K562 (cell line): Measurements from ENCODE around the gene POGLUT2. TPM values are rescaled to one million over a fixed set of nuclear protein-coding genes. Genes with fewer than 3 reads are reported as not detected.

Source experiments
- BCLAF1 ChIP-seq, 2 experiments: fragments of 450-650 bp in 1 of 2; IDR thresholded peaks; 2 replicates each; pipeline ENCODE4 v1.6.1; 2011 to 2017; ENCODE audit warnings: low read depth in 2 of 2, antibody characterized with exemption in 1 of 2, borderline replicate concordance in 1 of 2, low read length in 1 of 2, mild to moderate bottlenecking in 1 of 2, mixed read lengths in 1 of 2; ENCODE audit not compliant: control insufficient read depth in 1 of 2
- BCOR ChIP-seq: fragments of 450-650 bp; IDR thresholded peaks from 2 replicates; pipeline ENCODE4 v1.6.1; 2016
- CHD1 ChIP-seq: fragments of 200-600 bp; sonication (generic); IDR thresholded peaks from one replicate; pipeline ENCODE4 v1.6.1; 2012; ENCODE audit warnings: mild to moderate bottlenecking, moderate library complexity, low read length, inconsistent platforms
- DACH1 ChIP-seq: fragments of 450-650 bp; IDR thresholded peaks from 2 replicates; pipeline ENCODE4 v1.6.1; 2018; ENCODE audit not compliant: partially characterized antibody
- FOXA1 ChIP-seq: fragments of 450-650 bp; IDR thresholded peaks from 2 replicates; pipeline ENCODE4 v1.6.1; 2016; ENCODE audit warnings: mild to moderate bottlenecking, borderline replicate concordance
- FOXP1 ChIP-seq: sonication (generic); formaldehyde crosslinking; IDR thresholded peaks from 2 replicates; pipeline ENCODE4 v1.8.0; 2022; ENCODE audit warnings: mild to moderate bottlenecking, missing genetic modification reagents
- FUS ChIP-seq: fragments of 200-400 bp; formaldehyde crosslinking; optimal IDR thresholded peaks from 2 replicates; pipeline ENCODE3; 2017; ENCODE audit warnings: low read depth, low read length
- HCFC1 ChIP-seq: IDR thresholded peaks from 2 replicates; pipeline ENCODE4 v1.6.1; 2012; ENCODE audit warnings: low read depth, low read length, improper control_type of control experiment
- HOMEZ ChIP-seq: fragments of 250-450 bp; sonication (Bioruptor Pico); IDR thresholded peaks from 2 replicates; pipeline ENCODE4 v1.4.0; 2020; ENCODE audit warnings: mild to moderate bottlenecking, moderate library complexity
- MCM3 ChIP-seq: fragments of 450-650 bp; IDR thresholded peaks from 2 replicates; pipeline ENCODE4 v1.6.1; 2016
- NCOA2 ChIP-seq, 2 experiments: fragments of 450-650 bp; IDR thresholded peaks; 2 replicates each; pipeline ENCODE4 v1.6.1; 2018; ENCODE audit warnings: mild to moderate bottlenecking in 2 of 2, moderate library complexity in 1 of 2; ENCODE audit not compliant: partially characterized antibody in 2 of 2
- POLR2AphosphoS2 ChIP-seq: IDR thresholded peaks from 2 replicates; pipeline ENCODE4 v1.6.1; 2012; ENCODE audit warnings: low read length, improper control_type of control experiment
- POLR3A ChIP-seq: IDR thresholded peaks from 2 replicates; pipeline ENCODE4 v1.6.1; 2011; ENCODE audit warnings: borderline replicate concordance, mild to moderate bottlenecking, moderate library complexity; ENCODE audit not compliant: insufficient read length, insufficient read depth; ENCODE audit errors: extremely low read depth
- PTRF ChIP-seq: fragments of 450-650 bp; IDR thresholded peaks from 2 replicates; pipeline ENCODE4 v1.6.1; 2016; ENCODE audit warnings: mild to moderate bottlenecking, missing genetic modification characterization, missing compliant biosample characterization
- RFX7 ChIP-seq: fragments of 250-450 bp; sonication (Bioruptor Pico); IDR thresholded peaks from 2 replicates; pipeline ENCODE4 v1.5.1; 2021; ENCODE audit warnings: mild to moderate bottlenecking
- RHOXF2B ChIP-seq: fragments of 250-450 bp; sonication (Bioruptor Pico); conservative IDR thresholded peaks from 2 replicates; pipeline ENCODE4 v1.5.1; 2021
- SIX5 ChIP-seq, 2 experiments: IDR thresholded peaks; 2 replicates each; pipeline ENCODE4 v1.6.1; 2011; ENCODE audit warnings: low read length in 2 of 2, borderline replicate concordance in 1 of 2, low read depth in 1 of 2, mild to moderate bottlenecking in 1 of 2, moderate library complexity in 1 of 2; ENCODE audit not compliant: insufficient read depth in 1 of 2
- TAF1 ChIP-seq: IDR thresholded peaks from 2 replicates; pipeline ENCODE4 v1.6.1; 2011; ENCODE audit warnings: mild to moderate bottlenecking, low read length, moderate library complexity; ENCODE audit not compliant: insufficient read depth, control insufficient read depth, severe bottlenecking; ENCODE audit errors: extremely low read depth
- ZNF12 ChIP-seq: sonication (generic); formaldehyde crosslinking; IDR thresholded peaks from 2 replicates; pipeline ENCODE4 v1.4.0; 2020; ENCODE audit warnings: mild to moderate bottlenecking, missing genetic modification reagents
- ZNF57 ChIP-seq: fragments of 450-650 bp; formaldehyde crosslinking; IDR thresholded peaks from 2 replicates; pipeline ENCODE4 v1.4.0; 2020; ENCODE audit warnings: mild to moderate bottlenecking, moderate library complexity
- polyA plus RNA-seq, 8 experiments: library from polyadenylated mRNA; depleted of rRNA in 4 of 8; stranded (reverse) in 5 of 8; unstranded in 3 of 8; fragments of >200 nt; fragmentation: Nextera tagmentation in 2 of 8; fragmentation: Illumina TruSeq in 1 of 8; extraction: Ambion mirVana in 2 of 8; extraction: Trizol in 1 of 8; gene quantifications; 2 replicates each; pipeline versions ENCODE4 v1.2.1 to v1.2.3, GENCODE V29; 2011 to 2014; ENCODE audit warnings: inconsistent platforms in 1 of 8, missing spikeins in 1 of 8
- total RNA-seq, 7 experiments: library from RNA; depleted of rRNA in 6 of 7; stranded (reverse); fragments of >200 nt in 6 of 7; fragmentation: Illumina TruSeq in 2 of 7; extraction: Trizol in 2 of 7; gene quantifications; 2 replicates each; pipeline versions ENCODE4 v1.2.1 to v1.2.3, GENCODE V29; 2011 to 2021; ENCODE audit warnings: low replicate concordance in 1 of 7
- TF ChIP-seq, protein P1 (sequence below): fragments of 450-650 bp; formaldehyde crosslinking; IDR thresholded peaks from 2 replicates; pipeline ENCODE4 v1.4.0; 2020; ENCODE audit warnings: mild to moderate bottlenecking
- TF ChIP-seq, protein P2 (sequence below): fragments of 450-650 bp; formaldehyde crosslinking; IDR thresholded peaks from 2 replicates; pipeline ENCODE4 v1.4.0; 2020; ENCODE audit warnings: mild to moderate bottlenecking, moderate library complexity

POGLUT2 gene
- total and polyA plus RNA-seq, 9 of the 15 experiments (the other 6 are each of a cell fraction or from before 2014, with no cell fraction given): 3.8 to 11.8 (median 10.8) TPM

GRCh38 chr13:102773441-102774213 lies 25.1 kb downstream of the POGLUT2 start, which contains the start of gene TEX30 (continued):
- TF ChIP-seq TAF1: peak; percentile 82
- no peak for TF ChIP-seq POLR2AphosphoS2
- TF ChIP-seq DACH1: no peak
- no peak; the same call in 1 of the 2 replicates for TF ChIP-seq FOXP1 (CRISPR knock-in tag)
- no peak for TF ChIP-seq FUS
- TF ChIP-seq HCFC1: no peak
- TF ChIP-seq CHD1: no peak
- TF ChIP-seq, protein P1, sequence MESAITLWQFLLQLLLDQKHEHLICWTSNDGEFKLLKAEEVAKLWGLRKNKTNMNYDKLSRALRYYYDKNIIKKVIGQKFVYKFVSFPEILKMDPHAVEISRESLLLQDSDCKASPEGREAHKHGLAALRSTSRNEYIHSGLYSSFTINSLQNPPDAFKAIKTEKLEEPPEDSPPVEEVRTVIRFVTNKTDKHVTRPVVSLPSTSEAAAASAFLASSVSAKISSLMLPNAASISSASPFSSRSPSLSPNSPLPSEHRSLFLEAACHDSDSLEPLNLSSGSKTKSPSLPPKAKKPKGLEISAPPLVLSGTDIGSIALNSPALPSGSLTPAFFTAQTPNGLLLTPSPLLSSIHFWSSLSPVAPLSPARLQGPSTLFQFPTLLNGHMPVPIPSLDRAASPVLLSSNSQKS (CRISPR knock-in tag): no peak
- TF ChIP-seq HOMEZ (CRISPR knock-in tag): no peak
- TF ChIP-seq SIX5 (IDR thresholded peaks at IDR 0.05; ENCODE audit: borderline replicate concordance in 1 of 2, insufficient read depth in 1 of 2, low read depth in 1 of 2, low read length in 2 of 2): no peak
- no peak for TF ChIP-seq NCOA2 (IDR thresholded peaks at IDR 0.05; ENCODE audit: partially characterized antibody in 2 of 2)
- TF ChIP-seq BCOR: no peak
- no peak for TF ChIP-seq ZNF57
- no peak for TF ChIP-seq RHOXF2B (CRISPR knock-in tag)
- no peak for TF ChIP-seq RFX7 (CRISPR knock-in tag)
- no peak for TF ChIP-seq POLR3A
- no peak for TF ChIP-seq BCLAF1 (IDR thresholded peaks at IDR 0.05; ENCODE audit: borderline replicate concordance in 1 of 2, control insufficient read depth in 1 of 2, low read depth in 2 of 2, low read length in 1 of 2)
- no peak for TF ChIP-seq ZNF12 (CRISPR knock-in tag)
- TF ChIP-seq, protein P2, sequence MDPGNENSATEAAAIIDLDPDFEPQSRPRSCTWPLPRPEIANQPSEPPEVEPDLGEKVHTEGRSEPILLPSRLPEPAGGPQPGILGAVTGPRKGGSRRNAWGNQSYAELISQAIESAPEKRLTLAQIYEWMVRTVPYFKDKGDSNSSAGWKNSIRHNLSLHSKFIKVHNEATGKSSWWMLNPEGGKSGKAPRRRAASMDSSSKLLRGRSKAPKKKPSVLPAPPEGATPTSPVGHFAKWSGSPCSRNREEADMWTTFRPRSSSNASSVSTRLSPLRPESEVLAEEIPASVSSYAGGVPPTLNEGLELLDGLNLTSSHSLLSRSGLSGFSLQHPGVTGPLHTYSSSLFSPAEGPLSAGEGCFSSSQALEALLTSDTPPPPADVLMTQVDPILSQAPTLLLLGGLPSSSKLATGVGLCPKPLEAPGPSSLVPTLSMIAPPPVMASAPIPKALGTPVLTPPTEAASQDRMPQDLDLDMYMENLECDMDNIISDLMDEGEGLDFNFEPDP (CRISPR knock-in tag): no peak
- TF ChIP-seq PTRF (tag): no peak
- TF ChIP-seq MCM3: no peak
- no peak for TF ChIP-seq FOXA1
